ENCODE data around the gene SLC43A1. TPM values are rescaled to one million over a fixed set of nuclear protein-coding genes. Genes with fewer than 3 reads are reported as not detected.

Gene SLC43A1
- total RNA-seq, 1 donor from 2014 or later, result 13.2 TPM

DNA sequence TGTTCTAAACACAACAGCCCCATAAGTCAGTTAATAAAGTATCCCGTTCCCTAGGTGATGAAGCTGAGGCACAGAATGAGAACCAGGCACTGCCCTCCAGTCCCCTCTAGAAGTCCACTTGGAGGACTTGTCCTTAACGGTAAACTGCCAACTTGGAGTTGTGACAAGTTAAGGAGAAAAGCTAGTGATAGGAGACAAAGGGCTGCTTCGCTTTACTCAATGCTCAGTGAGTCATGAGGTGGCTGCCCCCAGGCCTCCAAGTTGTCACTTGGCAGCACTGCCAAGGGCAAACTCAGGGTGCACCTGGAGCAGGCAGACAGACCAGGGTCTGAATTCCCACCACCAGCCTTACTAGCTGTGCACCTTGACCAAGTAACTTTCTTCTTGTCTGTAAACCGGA lies 13.5 kb downstream of the SLC43A1 start:
- intact Hi-C loops (cut with DNase I), result no loop called here
- H3K36me3 ChIP-seq, result peaks cover 6% of the 10 kb centered on the region
- H3K27ac ChIP-seq, result no peak overlapping the region
- no peaks in the 10 kb centered on the region for H3K27me3 ChIP-seq (ENCODE audit: low read depth)
- TF ChIP-seq, protein P1, sequence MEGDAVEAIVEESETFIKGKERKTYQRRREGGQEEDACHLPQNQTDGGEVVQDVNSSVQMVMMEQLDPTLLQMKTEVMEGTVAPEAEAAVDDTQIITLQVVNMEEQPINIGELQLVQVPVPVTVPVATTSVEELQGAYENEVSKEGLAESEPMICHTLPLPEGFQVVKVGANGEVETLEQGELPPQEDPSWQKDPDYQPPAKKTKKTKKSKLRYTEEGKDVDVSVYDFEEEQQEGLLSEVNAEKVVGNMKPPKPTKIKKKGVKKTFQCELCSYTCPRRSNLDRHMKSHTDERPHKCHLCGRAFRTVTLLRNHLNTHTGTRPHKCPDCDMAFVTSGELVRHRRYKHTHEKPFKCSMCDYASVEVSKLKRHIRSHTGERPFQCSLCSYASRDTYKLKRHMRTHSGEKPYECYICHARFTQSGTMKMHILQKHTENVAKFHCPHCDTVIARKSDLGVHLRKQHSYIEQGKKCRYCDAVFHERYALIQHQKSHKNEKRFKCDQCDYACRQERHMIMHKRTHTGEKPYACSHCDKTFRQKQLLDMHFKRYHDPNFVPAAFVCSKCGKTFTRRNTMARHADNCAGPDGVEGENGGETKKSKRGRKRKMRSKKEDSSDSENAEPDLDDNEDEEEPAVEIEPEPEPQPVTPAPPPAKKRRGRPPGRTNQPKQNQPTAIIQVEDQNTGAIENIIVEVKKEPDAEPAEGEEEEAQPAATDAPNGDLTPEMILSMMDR (IDR thresholded peaks at IDR 0.05), result no peak
- H3K9me3 ChIP-seq, result no peaks in the 10 kb centered on the region
- peaks cover 26% of the 10 kb centered on the region for H3K4me1 ChIP-seq
- no peak overlapping the region for H3K4me3 ChIP-seq
- ATAC-seq (peak in 1 of 2 donors; percentile 1), DNase-seq (no peak)

DNA sequence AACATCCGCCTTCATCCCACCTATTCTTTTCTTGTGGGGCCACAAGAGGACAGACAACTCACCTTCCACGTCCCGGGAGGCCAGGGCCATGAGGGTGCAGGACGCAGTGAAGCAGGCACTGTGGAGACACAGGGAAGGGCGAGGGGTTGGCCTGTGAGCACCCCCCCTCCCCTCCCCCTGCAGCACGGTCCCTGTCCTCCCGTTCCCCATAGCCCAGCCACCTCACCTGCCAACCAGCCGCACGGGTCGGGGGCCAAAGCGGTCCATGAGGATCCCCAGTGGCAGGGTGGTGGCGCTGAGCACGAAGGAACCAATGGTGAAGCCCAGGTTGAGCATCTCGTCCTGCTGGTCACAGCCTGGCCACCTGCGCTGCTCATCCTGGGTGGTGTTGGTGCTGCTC lies 14.6 kb downstream of the SLC43A1 start:
- intact Hi-C loops (cut with DNase I), result no loop called here
- Histone ChIP-seq H3K4me1 (peaks cover 26% of the 10 kb centered on the region), H3K27me3 (ENCODE audit: low read depth) (no peaks in the 10 kb centered on the region), H3K36me3 (peaks cover 13% of the 10 kb centered on the region), H3K27ac (peak overlapping the region; percentile 63), H3K9me3 (no peaks in the 10 kb centered on the region), H3K4me3 (no peak overlapping the region)
- ATAC-seq (no peak), DNase-seq (no peak)
- TF ChIP-seq, protein P1 (IDR thresholded peaks at IDR 0.05), result no peak

GRCh38 chr11:57500515-57500914 lies 15.0 kb downstream of the SLC43A1 start:
- Histone ChIP-seq H3K36me3 (peaks cover 13% of the 10 kb centered on the region), H3K9me3 (no peaks in the 10 kb centered on the region), H3K27ac (peak overlapping the region; percentile 63), H3K27me3 (ENCODE audit: low read depth) (no peaks in the 10 kb centered on the region), H3K4me3 (no peak overlapping the region), H3K4me1 (peaks cover 26% of the 10 kb centered on the region)
- TF ChIP-seq, protein P1 (IDR thresholded peaks at IDR 0.05), result no peak
- DNase-seq, result no peak
- no peak for ATAC-seq
- intact Hi-C loops (cut with DNase I), result no loop called here

DNA sequence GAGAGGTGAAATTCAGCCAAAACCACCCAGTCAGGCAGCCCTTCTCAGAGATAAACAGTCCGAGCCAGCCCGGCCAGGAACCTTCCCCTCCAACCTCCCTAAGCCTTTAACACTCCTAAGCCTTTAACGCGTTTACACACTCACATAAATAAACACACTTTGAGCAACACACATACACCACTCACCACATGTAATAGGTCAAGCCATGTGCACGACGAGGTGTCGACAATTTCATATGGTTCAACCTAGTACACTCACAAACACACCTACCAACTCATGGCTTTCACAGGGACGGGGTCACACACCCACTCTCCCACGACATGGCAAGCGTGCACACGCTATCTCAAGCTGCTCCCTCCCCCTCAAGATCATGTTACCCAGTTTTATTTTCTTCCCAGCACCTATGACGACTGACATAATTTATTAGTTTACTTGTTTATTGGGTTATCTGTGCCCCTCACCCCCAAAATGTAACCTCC lies 15.5 kb downstream of the SLC43A1 start:
- no peaks in the 10 kb centered on the region for H3K27me3 ChIP-seq (ENCODE audit: low read depth)
- intact Hi-C loops (cut with DNase I), result no loop called here
- H3K4me3 ChIP-seq, result peak overlapping the region; percentile 39
- ATAC-seq (peak in 1 of 2 donors; percentile 64), DNase-seq (no peak)
- TF ChIP-seq, protein P1 (IDR thresholded peaks at IDR 0.05), result no peak
- peaks cover 26% of the 10 kb centered on the region for H3K4me1 ChIP-seq
- no peaks in the 10 kb centered on the region for H3K9me3 ChIP-seq
- H3K27ac ChIP-seq, result peak overlapping the region; percentile 63
- H3K36me3 ChIP-seq, result peaks cover 10% of the 10 kb centered on the region

DNA sequence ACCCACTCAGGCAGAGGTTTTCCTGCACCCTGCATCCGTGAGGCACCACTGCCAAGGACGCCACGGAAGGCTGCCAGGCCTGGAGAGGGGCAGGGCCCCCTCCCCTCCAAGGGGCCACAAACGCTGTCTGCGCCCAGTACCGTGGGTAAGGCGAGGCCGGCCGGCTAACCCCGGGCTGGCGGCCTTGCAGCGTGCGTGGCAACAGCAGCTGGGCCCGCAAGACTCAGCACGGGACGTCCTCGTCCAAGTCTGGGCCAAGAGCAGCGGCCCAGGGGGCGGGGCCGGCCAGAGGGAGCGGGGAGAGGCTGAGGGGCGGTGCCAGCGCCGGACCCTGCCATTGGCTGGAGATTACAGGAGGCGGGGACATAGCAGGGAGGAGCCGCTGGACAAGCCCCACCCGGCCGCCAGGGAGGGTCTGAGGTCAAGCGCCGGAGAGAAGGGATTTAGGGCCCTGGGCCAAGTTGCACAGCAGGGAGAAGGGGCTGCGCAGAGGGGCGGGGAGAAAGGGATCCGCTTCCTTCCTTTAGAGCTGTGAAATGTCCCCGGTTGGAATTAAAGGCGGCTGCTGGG lies 16.0 kb downstream of the SLC43A1 start:
- TF ChIP-seq, protein P1 (IDR thresholded peaks at IDR 0.05), result no peak
- Histone ChIP-seq H3K27ac (peak overlapping the region; percentile 63), H3K4me3 (peak overlapping the region; percentile 39), H3K9me3 (no peaks in the 10 kb centered on the region), H3K36me3 (peaks cover 7% of the 10 kb centered on the region), H3K27me3 (ENCODE audit: low read depth) (no peaks in the 10 kb centered on the region), H3K4me1 (peaks cover 26% of the 10 kb centered on the region)
- intact Hi-C loops (cut with DNase I), result no loop called here
- DNase-seq (peak; percentile 95), ATAC-seq (peak; percentile 99 to 100)
